Natural killer cell (primary cell): Measurements from ENCODE around the gene FUT3. TPM values are rescaled to one million over a fixed set of nuclear protein-coding genes. Genes with fewer than 3 reads are reported as not detected.

Experiments
- ATAC-seq, 3 donors: fragments of 150-1000 bp in 2 of 3; fragments of 200-7000 bp in 1 of 3; cut with Tn5 transposase; 1 replicate in 1 of 3; 2 replicates in 2 of 3; pipeline ENCODE4 v1.10.0; 2021; ENCODE audit warnings: mild to moderate bottlenecking in 2 of 3, moderate library complexity in 2 of 3
- DNase-seq, 2 donors: peaks; one replicate each; pipeline versions ENCODE4 v3.0.0 to v3.0.0-alpha.2; 2013 to 2021; ENCODE audit warnings: mixed read lengths in 1 of 2
- H3K27ac ChIP-seq: one replicate; pipeline ENCODE4 v1.5.1; 2013; ENCODE audit warnings: mild to moderate bottlenecking, low read length
- H3K27me3 ChIP-seq: one replicate; pipeline ENCODE4 v1.6.1; 2013; ENCODE audit warnings: low read length; ENCODE audit not compliant: control insufficient read depth, insufficient read depth
- H3K36me3 ChIP-seq: one replicate; pipeline ENCODE4 v1.6.1; 2013; ENCODE audit warnings: low read length; ENCODE audit not compliant: control insufficient read depth, insufficient read depth
- H3K4me1 ChIP-seq: one replicate; pipeline ENCODE4 v1.6.1; 2013; ENCODE audit warnings: low read length; ENCODE audit not compliant: control insufficient read depth, insufficient read depth
- H3K4me3 ChIP-seq: one replicate; pipeline ENCODE4 v1.5.1; 2013; ENCODE audit warnings: low read length
- H3K9me3 ChIP-seq: one replicate; pipeline ENCODE4 v1.6.1; 2013; ENCODE audit warnings: low read length; ENCODE audit not compliant: control insufficient read depth, insufficient read depth
- H3K27ac Mint-ChIP-seq, 2 donors: one replicate each; pipeline ENCODE4 v1.8.0; 2022; ENCODE audit warnings: mild to moderate bottlenecking in 2 of 2, mixed read lengths in 2 of 2, moderate library complexity in 1 of 2
- H3K27me3 Mint-ChIP-seq, 2 donors: one replicate each; pipeline ENCODE4 v1.8.0; 2022; ENCODE audit warnings: low read depth in 2 of 2, mixed read lengths in 2 of 2
- H3K36me3 Mint-ChIP-seq: one replicate; pipeline ENCODE4 v1.8.0; 2022; ENCODE audit warnings: mixed read lengths
- H3K4me1 Mint-ChIP-seq, 2 donors: one replicate each; pipeline ENCODE4 v1.8.0; 2022; ENCODE audit warnings: mixed read lengths in 2 of 2
- H3K4me3 Mint-ChIP-seq: one replicate; pipeline ENCODE4 v1.8.0; 2022; ENCODE audit warnings: mild to moderate bottlenecking, moderate library complexity, mixed read lengths
- H3K9me3 Mint-ChIP-seq, 2 donors: one replicate each; pipeline ENCODE4 v1.8.0; 2022; ENCODE audit warnings: mixed read lengths in 2 of 2
- CTCF ChIP-seq: fragments of 200-600 bp; IDR thresholded peaks from one replicate; pipeline ENCODE4 v1.8.0; 2022; ENCODE audit warnings: antibody characterized with exemption
- WGBS: methylation state at CpG from one replicate; pipeline ENCODE4 v1.1.7; 2013; ENCODE audit warnings: missing lambda C conversion rate; ENCODE audit not compliant: insufficient coverage; 5-methylcytosine and 5-hydroxymethylcytosine counted together
- intact Hi-C: fragments of 100-400 bp; cut with micrococcal nuclease; formaldehyde crosslinking; loops from one replicate; pipeline ENCODE4 v1.14.2; 2022
- total RNA-seq, 4 donors: library from RNA; stranded (reverse); fragments of 120-200 nt in 1 of 4; gene quantifications; one replicate each; pipeline versions ENCODE4 v1.2.3 to v1.2.4, GENCODE V29; 2013 to 2022

FUT3 gene
- total RNA-seq, 3 donors from 2014 or later (not counting 1 experiment from before 2014, with no cell fraction given) = not detected

- H3K27me3 Mint-ChIP-seq = peaks cover 0 to 8% of the 10 kb centered on the region in 2 donors
- H3K4me3 ChIP-seq = no peak overlapping the region
- no peaks in the 10 kb centered on the region for H3K36me3 ChIP-seq
- H3K9me3 ChIP-seq = no peaks in the 10 kb centered on the region
- no peaks in the 10 kb centered on the region for H3K36me3 Mint-ChIP-seq
- H3K27ac ChIP-seq = no peak overlapping the region
- no peak for TF ChIP-seq CTCF
- H3K27me3 ChIP-seq = no peaks in the 10 kb centered on the region
- no peak overlapping the region for H3K4me3 Mint-ChIP-seq
- peaks cover 26% of the 10 kb centered on the region for H3K4me1 ChIP-seq
- no peaks in the 10 kb centered on the region for H3K9me3 Mint-ChIP-seq
- DNase-seq (peak in 1 of 2 donors; percentile 5), ATAC-seq (no peak)
- H3K4me1 Mint-ChIP-seq = peaks cover 15 to 20% of the 10 kb centered on the region in 2 donors
- H3K27ac Mint-ChIP-seq = no peak overlapping the region
- 96% methylated on average over 10 of the region's 10 CpGs for WGBS
- intact Hi-C loops = no loop called here
These were observed 26.5 kb downstream of the FUT3 start for GRCh38 chr19:5824751-5825150.

GRCh38 chr19:5823579-5824281 lies 27.5 kb downstream of the FUT3 start:
- no peaks in the 10 kb centered on the region for H3K36me3 ChIP-seq
- intact Hi-C loops = no loop called here
- H3K27me3 ChIP-seq = no peaks in the 10 kb centered on the region
- peaks cover 18% of the 10 kb centered on the region for H3K4me1 ChIP-seq
- Mint-ChIP-seq H3K27ac (no peak overlapping the region), H3K4me3 (no peak overlapping the region), H3K27me3 (peaks cover 0 to 8% of the 10 kb centered on the region in 2 donors), H3K4me1 (peaks cover 14 to 18% of the 10 kb centered on the region in 2 donors), H3K36me3 (no peaks in the 10 kb centered on the region), H3K9me3 (no peaks in the 10 kb centered on the region)
- DNase-seq (no peak), ATAC-seq (no peak)
- H3K9me3 ChIP-seq = no peaks in the 10 kb centered on the region
- TF ChIP-seq CTCF = no peak
- no peak overlapping the region for H3K4me3 ChIP-seq
- H3K27ac ChIP-seq = no peak overlapping the region
- 91% methylated on average over 30 of the region's 30 CpGs for WGBS

GRCh38 chr19:5822181-5822844 lies 28.9 kb downstream of the FUT3 start:
- Mint-ChIP-seq H3K4me3 (no peak overlapping the region), H3K36me3 (no peaks in the 10 kb centered on the region), H3K9me3 (no peaks in the 10 kb centered on the region), H3K27ac (no peak overlapping the region), H3K27me3 (peaks cover 0 to 10% of the 10 kb centered on the region in 2 donors), H3K4me1 (peaks cover 5 to 10% of the 10 kb centered on the region in 2 donors)
- Histone ChIP-seq H3K9me3 (no peaks in the 10 kb centered on the region), H3K4me1 (peaks cover 8% of the 10 kb centered on the region), H3K27me3 (no peaks in the 10 kb centered on the region), H3K36me3 (no peaks in the 10 kb centered on the region), H3K27ac (no peak overlapping the region), H3K4me3 (no peak overlapping the region)
- ATAC-seq = no peak
- intact Hi-C loops = no loop called here
- DNase-seq = no peak
- WGBS = 80% methylated on average over 28 of the region's 30 CpGs
- no peak for TF ChIP-seq CTCF
